C4-2B (cell line): ENCODE data around the gene SERPINH1.

Experiments used
- H3K27ac ChIP-seq: fragments of 450-650 bp; 2 replicates; pipeline ENCODE4 v1.5.1; 2017
- ZFX ChIP-seq: fragments of 450-650 bp; IDR thresholded peaks from 2 replicates; pipeline ENCODE4 v1.6.1; 2017
- TF ChIP-seq, protein P1 (sequence below): fragments of 450-650 bp; conservative IDR thresholded peaks from 2 replicates; pipeline ENCODE4 v1.5.1; 2017; ENCODE audit warnings: mild to moderate bottlenecking

SERPINH1 gene

DNA sequence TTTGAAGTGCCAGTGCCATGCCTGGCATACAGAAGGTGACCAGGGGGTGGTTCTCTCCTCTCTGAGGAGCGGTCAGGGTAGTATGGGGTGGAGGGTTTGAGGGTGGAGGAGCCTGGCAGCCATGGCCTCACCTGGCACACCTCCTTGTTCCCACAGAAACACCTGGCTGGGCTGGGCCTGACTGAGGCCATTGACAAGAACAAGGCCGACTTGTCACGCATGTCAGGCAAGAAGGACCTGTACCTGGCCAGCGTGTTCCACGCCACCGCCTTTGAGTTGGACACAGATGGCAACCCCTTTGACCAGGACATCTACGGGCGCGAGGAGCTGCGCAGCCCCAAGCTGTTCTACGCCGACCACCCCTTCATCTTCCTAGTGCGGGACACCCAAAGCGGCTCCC lies 9.6 kb downstream of the SERPINH1 start:
- no peak for TF ChIP-seq ZFX
- TF ChIP-seq, protein P1, sequence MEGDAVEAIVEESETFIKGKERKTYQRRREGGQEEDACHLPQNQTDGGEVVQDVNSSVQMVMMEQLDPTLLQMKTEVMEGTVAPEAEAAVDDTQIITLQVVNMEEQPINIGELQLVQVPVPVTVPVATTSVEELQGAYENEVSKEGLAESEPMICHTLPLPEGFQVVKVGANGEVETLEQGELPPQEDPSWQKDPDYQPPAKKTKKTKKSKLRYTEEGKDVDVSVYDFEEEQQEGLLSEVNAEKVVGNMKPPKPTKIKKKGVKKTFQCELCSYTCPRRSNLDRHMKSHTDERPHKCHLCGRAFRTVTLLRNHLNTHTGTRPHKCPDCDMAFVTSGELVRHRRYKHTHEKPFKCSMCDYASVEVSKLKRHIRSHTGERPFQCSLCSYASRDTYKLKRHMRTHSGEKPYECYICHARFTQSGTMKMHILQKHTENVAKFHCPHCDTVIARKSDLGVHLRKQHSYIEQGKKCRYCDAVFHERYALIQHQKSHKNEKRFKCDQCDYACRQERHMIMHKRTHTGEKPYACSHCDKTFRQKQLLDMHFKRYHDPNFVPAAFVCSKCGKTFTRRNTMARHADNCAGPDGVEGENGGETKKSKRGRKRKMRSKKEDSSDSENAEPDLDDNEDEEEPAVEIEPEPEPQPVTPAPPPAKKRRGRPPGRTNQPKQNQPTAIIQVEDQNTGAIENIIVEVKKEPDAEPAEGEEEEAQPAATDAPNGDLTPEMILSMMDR = no peak
- no peak overlapping the region for H3K27ac ChIP-seq

DNA sequence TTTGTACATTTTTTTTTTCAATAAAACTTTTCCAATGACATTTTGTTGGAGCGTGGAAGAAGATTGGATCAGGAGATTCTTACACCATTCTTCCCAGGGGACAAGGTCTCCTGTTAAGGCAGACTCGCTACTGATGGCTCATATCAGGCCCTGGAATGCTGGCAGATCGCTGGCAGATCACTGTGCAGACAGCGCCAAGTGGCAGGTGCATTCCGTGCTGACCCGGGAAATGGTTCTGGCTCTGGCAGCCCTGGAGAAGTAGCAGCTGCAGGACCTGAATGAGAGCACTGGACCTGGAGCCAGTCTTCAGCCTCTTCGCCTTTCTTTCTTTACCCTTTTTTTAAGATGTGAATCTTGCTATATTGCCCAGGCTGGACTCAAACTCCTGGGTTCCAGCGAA lies 10.7 kb downstream of the SERPINH1 start:
- TF ChIP-seq, protein P1 = no peak
- no peak for TF ChIP-seq ZFX
- no peak overlapping the region for H3K27ac ChIP-seq

- no peak overlapping the region for H3K27ac ChIP-seq
- TF ChIP-seq, protein P1 = no peak
- TF ChIP-seq ZFX = no peak
These were observed 12.9 kb downstream of the SERPINH1 start for GRCh38 chr11:75574698-75575602.

GRCh38 chr11:75576017-75576416 lies 14.0 kb downstream of the SERPINH1 start:
- TF ChIP-seq, protein P1 = no peak
- TF ChIP-seq ZFX = no peak
- H3K27ac ChIP-seq = no peak overlapping the region

DNA sequence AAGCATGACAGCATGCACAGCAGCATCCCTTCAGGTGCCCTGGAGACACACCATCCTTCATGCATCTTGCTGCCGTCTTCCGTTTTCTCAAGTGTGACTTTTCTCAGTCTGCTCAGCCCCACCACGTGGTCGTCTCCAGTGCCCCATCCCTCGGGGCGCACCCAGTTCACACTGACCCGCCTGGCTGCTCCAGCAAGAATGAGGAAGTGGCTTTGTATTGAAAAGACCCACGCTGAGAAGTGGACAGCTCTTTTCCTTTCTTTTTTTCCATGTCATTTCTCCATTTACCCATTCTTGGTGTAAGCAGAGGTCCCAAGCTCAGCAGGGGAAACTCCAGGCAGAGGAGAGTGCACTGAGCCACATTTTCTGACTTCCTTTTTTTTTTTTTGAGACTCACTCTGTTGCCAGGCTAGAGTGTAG lies 14.5 kb downstream of the SERPINH1 start:
- H3K27ac ChIP-seq = no peak overlapping the region
- TF ChIP-seq, protein P1 = no peak
- no peak for TF ChIP-seq ZFX

GRCh38 chr11:75577207-75577606 lies 15.2 kb downstream of the SERPINH1 start:
- no peak overlapping the region for H3K27ac ChIP-seq
- TF ChIP-seq ZFX = no peak
- TF ChIP-seq, protein P1 = peak; percentile 79

DNA sequence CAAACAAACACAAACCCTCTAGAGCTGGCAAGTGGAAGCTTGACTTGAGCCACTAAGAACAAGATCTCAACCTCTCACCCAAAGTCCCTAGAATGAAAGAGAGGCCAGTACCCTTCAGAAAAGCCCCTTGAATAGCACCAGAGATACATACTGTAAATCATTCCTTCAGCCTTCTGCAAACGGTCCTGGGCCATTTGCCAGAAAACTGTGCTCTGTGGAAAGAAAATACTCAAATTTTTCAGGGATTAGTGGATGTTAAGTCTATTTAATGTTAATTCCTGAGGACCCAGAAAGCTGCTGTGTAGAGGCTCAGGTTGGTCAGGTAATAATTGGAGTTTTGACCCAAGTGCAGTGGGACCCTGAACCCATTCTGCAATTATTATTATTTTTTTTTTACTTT lies 16.9 kb downstream of the SERPINH1 start:
- TF ChIP-seq, protein P1 = no peak
- TF ChIP-seq ZFX = no peak
- no peak overlapping the region for H3K27ac ChIP-seq
